ENCODE data around the gene UQCRFS1.

GRCh38 chr19:29171525-29171924 lies 41.4 kb downstream of the UQCRFS1 start:
- TF ChIP-seq, protein P1, sequence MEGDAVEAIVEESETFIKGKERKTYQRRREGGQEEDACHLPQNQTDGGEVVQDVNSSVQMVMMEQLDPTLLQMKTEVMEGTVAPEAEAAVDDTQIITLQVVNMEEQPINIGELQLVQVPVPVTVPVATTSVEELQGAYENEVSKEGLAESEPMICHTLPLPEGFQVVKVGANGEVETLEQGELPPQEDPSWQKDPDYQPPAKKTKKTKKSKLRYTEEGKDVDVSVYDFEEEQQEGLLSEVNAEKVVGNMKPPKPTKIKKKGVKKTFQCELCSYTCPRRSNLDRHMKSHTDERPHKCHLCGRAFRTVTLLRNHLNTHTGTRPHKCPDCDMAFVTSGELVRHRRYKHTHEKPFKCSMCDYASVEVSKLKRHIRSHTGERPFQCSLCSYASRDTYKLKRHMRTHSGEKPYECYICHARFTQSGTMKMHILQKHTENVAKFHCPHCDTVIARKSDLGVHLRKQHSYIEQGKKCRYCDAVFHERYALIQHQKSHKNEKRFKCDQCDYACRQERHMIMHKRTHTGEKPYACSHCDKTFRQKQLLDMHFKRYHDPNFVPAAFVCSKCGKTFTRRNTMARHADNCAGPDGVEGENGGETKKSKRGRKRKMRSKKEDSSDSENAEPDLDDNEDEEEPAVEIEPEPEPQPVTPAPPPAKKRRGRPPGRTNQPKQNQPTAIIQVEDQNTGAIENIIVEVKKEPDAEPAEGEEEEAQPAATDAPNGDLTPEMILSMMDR (IDR thresholded peaks at IDR 0.05) = no peak
- TF ChIP-seq POLR2A (IDR thresholded peaks at IDR 0.05) = no peak

Measured in uterus (tissue), 2 donors.